HG03442 (cell line): ENCODE measurements around the gene ZNF736.
A peak's percentile ranks its signal among the peaks of the same experiment; 100 is the strongest.
"Not testable (repeated sequence)": the region's sequence is repeated elsewhere in the genome, so short reads cannot be mapped to it uniquely, and the experiment has no call there.

Experiments used
- ATAC-seq: cut with Tn5 transposase; IDR thresholded peaks from one replicate; pipeline ENCODE4 v1.9.1; 2021; ENCODE audit warnings: mild to moderate bottlenecking, moderate library complexity; ENCODE audit not compliant: unreplicated experiment

ZNF736 gene

GRCh38 chr7:64313740-64314491, at the start of gene ZNF736:
TSS of gene ZNF736 (plus strand) at chr7:64313961. CDS start at chr7:64314151, 190 bp downstream.
- peak; percentile 100 for ATAC-seq

- no peak for ATAC-seq
These were observed 47.3 kb upstream of the ZNF736 start for GRCh38 chr7:64266341-64266919.

- ATAC-seq: no peak
These were observed 36.1 kb upstream of the ZNF736 start for GRCh38 chr7:64277630-64278029.

GRCh38 chr7:64294701-64295420, 18.9 kb upstream of the ZNF736 start:
- ATAC-seq: no peak

- peak; percentile 57 for ATAC-seq
These were observed 16.3 kb upstream of the ZNF736 start for GRCh38 chr7:64297418-64297817.

GRCh38 chr7:64300641-64301405, 12.9 kb upstream of the ZNF736 start:
- ATAC-seq: no peak

GRCh38 chr7:64307254-64308015, 6.3 kb upstream of the ZNF736 start:
- peak; percentile 98 for ATAC-seq

- no peak for ATAC-seq
These were observed 5.8 kb upstream of the ZNF736 start for GRCh38 chr7:64308016-64308270.

- ATAC-seq: no peak
These were observed 3.3 kb upstream of the ZNF736 start for GRCh38 chr7:64310426-64310825.

GRCh38 chr7:64312826-64313225, 935 bp upstream of the ZNF736 start:
- no peak for ATAC-seq

GRCh38 chr7:64314566-64314965, 805 bp downstream of the ZNF736 start:
- no peak for ATAC-seq

GRCh38 chr7:64316031-64316742, 2.4 kb downstream of the ZNF736 start:
- ATAC-seq: not testable (repeated sequence)

GRCh38 chr7:64320547-64321513, 7.1 kb downstream of the ZNF736 start:
- ATAC-seq: no peak

- not testable (repeated sequence) for ATAC-seq
These were observed 10.4 kb downstream of the ZNF736 start for GRCh38 chr7:64324166-64324565.

GRCh38 chr7:64348713-64349210, 35.0 kb downstream of the ZNF736 start:
- ATAC-seq: not testable (repeated sequence)

- ATAC-seq: no peak
These were observed 45.8 kb downstream of the ZNF736 start for GRCh38 chr7:64359543-64359942.

GRCh38 chr7:64371116-64371515, 57.4 kb downstream of the ZNF736 start:
- no peak for ATAC-seq

GRCh38 chr7:64373017-64373416, 59.3 kb downstream of the ZNF736 start:
- ATAC-seq: no peak

GRCh38 chr7:64400401-64400800, 86.6 kb downstream of the ZNF736 start:
- ATAC-seq: no peak
